NCI-H2029 treated with DMSO at 0.1 percent for 48 hours (cell line): ENCODE measurements around the gene MTHFSD.

Experiments
- DNase-seq: peaks from one replicate; lab custom pipeline; 2025; lab: John Stamatoyannopoulos, UW

Gene MTHFSD

DNA sequence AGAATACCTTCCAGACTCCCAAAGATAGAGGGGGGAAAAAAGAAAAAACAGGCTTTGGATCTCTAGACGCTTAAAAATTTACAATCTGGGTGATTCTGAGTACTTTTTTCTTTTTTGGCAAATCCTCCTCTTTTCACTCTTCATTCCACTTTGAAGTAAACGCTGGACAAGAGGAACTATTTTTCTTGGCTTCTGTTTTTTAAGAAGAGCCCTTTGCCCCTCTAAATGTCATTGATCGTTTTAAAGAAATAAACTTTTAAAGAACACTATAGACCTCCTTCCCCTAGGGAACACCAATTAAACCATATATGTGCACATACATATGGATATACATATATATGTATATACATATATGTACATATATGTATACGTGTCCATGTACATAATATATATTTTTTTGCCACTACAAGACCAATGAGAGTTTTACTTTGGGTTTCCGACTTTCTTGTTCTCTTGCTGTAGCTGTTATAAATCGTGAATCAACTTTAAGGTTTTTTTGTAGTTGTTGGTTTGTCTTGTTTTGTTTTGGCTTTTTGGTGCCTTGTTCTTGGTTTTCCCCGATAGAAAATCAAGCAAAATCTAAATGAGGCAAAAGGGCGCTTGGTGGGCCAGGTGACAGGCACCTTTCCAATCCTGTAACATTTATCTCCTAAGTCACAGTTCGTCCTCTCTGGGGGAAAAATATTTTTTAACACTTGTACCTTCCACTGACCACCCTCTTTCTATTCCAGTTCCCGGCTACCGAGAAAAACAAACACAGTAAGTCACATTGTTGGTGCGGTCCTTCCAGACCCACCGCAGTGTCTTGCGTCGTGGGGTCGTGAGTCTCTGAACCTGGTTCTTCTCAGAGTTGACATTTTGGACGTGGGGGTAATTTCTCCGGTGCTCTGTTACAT is 40.3 kb downstream of the MTHFSD start:
- no peak for DNase-seq

DNA sequence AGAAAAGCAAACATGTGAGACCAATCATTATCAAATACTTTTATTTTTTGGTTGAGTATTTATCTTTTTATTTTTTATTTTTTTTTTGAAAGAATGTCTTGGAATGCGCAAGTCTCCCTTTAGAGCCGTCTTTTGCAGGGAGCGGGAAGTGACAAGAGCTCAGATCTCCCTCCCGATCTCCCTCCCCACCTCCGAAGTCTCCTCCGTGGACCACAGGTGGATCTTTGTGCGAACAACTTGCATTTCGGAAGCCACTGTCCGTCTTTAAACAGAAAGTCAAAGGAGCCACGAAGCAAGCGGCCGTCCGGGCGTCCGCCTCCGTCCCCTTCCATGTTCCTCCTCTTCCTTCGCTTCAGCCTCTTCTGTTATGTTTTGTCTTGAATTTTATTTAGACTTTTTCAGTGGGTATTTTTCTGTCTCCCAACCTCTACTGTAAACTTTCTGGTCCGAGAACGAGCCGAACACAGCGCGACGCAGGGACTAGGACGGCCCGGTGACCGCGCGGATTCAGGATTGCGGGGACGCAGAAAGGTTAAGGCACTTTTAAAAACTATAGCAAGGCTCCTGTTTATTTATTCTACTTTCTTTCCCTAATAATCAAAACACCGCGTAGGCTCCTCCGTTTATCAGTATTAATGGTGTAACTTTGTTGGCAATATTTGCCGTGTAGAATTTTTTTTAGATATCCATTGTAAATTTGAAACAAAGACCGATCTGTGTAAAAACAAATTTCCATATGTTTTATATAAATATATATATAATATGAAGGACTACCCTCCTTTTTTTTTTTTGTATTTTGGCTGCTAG is 41.4 kb downstream of the MTHFSD start:
- no peak for DNase-seq

DNA sequence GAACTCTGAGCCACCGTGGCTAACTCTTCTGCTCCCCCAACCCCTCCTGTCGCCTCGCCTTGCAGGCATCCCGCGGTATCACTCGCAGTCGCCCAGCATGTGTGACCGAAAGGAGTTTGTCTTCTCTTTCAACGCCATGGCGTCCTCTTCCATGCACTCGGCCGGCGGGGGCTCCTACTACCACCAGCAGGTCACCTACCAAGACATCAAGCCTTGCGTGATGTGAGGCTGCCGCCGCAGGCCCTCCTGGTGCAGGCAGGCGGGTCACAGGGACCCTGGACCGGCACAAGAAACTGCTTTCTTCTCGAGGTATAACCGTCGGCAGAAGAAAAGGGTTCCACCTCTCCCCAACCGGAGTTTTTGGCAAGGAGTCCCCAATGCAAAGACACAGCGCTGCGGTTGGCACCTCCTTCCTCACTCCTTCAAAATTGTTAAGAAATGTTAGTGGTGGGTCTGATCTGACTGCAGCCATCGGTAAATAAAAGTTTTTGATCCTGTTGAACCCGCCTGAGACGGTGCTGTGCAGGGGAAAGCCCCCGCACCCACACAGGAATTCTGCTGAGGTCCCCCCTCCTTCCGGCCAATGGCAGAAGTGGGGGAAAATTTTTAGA is 42.1 kb downstream of the MTHFSD start:
- no peak for DNase-seq

DNA sequence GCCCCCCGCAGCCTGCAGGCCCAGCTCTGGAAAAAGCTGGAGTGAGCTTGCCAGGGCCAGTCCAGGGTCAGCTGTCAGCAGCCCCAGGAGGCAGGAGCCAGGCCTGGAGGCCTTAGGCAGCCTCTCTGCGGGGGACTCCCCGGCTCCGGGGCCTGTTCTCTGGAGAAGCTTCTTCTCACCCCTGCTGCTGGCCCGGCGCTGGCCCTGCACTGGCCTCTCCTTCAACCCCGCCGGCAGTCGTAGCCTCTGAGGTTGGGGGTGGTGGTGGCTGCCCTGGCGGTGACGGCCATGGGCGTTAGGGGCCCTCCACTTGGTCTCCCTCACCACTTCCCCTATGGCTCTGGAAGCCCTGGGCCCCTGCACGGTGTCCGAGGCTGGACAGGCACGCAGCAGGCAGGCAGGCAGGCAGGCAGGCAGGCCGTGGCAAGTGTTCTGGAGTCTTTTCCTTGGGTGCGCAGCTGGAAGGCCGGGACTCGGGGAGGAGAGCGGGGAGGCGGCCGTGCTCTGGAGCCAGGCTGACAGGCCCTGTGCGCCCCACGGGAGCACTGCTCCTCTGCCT is 42.7 kb downstream of the MTHFSD start:
- no peak for DNase-seq

- DNase-seq = no peak
These were observed 43.5 kb downstream of the MTHFSD start for GRCh38 chr16:86511317-86512161.

DNA sequence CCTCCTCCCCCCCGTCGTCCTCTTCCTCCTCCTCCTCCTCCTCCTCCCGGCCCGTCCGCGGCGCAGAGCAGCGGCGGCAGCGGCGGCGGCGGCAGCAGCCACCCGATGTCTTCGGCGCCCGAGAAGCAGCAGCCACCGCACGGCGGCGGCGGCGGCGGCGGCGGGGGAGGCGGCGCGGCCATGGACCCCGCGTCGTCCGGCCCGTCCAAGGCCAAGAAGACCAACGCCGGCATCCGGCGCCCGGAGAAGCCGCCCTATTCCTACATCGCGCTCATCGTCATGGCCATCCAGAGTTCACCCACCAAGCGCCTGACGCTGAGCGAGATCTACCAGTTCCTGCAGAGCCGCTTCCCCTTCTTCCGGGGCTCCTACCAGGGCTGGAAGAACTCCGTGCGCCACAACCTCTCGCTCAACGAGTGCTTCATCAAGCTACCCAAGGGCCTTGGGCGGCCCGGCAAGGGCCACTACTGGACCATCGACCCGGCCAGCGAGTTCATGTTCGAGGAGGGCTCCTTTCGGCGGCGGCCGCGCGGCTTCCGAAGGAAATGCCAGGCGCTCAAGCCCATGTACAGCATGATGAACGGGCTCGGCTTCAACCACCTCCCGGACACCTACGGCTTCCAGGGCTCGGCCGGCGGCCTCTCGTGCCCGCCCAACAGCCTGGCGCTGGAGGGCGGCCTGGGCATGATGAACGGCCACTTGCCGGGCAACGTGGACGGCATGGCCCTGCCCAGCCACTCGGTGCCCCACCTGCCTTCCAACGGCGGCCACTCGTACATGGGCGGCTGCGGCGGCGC is 44.4 kb downstream of the MTHFSD start, which contains the start of gene FOXF1:
TSS of gene FOXF1 (plus strand) at position 63 of the 797 bp plus-strand sequence. CDS start at position 106, 43 bp downstream.
- no peak for DNase-seq

DNA sequence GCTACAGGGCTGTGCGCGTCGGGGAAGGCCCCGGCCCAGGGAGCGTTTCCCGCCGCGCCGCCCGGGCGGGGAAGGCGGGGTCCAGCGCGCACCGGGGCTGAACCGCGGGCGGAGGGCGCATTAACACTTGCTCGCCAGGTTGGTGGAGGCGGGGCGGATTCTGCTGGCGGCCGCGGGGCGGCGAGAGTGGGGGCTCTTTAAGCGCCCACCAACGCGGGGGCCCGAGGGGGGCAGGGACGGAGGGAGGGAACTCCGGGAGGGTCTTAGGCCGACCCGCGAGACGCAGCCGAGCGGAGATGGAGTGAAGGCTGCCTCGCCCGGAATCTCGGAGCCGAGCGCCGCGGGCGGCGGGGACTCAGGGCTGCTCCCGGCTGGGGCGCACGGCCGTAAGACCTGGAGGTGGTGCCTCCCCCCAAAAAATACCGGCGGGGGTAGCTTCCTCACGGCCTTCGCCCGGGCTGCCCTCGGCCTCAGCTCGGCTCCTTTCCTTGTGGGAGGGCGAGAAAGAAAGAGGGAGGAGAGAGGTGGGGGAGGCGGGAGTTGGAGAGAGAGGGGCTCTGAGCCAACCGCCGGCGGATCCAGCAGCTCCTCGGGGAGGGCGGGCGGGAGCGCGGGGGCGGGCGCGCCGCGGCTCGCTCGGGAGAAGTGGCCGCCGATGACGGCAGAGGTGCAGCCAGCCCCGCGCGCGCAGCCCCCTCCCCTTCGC is 45.1 kb downstream of the MTHFSD start:
- no peak for DNase-seq

DNA sequence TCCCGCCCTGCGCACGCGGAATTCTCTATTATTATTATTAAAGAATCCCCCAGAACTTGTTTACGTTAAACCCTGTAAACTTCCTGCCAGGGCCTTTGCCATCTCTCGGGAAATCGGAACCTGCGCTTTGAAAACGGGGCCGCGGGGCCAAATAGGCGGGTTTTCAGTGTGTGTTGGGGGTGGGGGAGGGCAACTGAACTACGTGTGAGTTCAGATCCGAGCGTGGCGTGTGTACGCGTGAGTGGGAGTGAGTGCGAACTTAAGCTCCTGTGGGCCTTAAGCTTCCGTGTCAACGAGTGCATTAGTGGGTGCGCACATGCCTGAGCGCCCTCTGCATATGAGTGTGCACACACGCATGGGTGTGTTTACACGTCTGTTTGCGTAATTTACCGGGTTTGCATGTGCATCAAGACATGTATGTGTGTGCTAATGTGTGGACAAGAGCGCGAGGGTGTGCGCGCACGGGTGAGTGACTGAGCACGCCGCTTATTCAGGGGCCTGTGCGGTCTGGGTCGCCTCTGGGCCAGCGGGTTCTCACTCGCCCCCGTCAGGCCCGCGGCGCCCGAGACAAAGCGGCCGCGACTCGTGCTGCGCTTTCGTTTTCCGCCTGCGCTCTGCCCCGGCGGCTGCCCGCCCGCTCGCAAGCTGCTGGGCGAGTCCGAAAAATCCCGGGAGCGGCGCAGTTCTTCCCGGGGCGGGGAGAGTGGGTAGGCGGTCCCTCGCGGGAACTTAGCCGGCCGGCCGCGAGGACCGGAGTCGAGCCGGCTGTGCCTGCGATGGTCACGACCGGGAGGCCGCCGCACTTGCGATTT is 45.9 kb downstream of the MTHFSD start:
- DNase-seq = no peak

DNA sequence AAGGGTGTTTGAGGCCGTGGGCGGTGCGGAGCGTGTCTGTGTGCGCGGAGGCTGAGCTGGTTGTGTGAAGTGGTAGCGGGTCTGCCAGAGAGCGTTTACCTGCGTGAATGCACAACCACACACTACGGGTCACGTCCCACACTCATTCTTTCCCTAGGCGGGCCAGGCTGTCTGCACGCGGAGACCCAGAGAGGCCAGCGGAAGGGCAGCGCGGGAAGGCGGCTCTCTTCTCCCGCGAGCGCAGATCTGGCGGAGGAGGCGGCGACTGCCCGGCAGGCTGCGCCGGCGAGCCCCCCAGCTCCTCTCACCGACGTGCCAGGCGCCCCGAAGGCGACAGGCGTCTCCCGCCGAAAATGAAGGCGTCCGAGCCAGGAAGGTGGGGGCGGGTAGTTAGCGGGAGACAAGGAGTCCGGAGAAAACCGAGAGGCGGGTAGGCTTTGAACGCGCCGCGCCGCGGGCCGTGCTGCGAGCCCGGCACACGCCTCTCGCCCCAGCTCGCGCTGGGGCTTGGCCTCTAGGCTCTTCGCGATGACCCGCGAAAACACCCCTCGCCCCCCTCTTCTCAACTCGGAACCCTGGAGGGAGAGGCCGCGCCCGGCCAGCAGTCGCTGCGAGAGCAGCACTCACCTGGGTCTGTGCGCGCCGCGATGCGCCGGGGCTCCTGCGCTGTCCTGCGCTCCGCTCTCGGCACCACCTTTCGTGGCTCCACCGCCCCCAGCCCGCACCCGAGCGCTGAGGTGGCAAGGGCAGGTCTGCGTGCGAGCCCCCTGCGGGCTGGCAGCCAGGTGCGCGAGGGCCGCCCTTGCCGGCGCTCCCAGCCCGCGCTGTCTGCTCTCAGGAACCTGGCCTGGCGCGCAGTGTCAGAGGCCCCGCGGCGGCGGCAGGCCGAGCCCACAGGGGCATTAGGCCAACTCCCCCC is 46.7 kb downstream of the MTHFSD start:
- DNase-seq = no peak

GRCh38 chr16:86507173-86508027 is 47.6 kb downstream of the MTHFSD start:
- DNase-seq = no peak

DNA sequence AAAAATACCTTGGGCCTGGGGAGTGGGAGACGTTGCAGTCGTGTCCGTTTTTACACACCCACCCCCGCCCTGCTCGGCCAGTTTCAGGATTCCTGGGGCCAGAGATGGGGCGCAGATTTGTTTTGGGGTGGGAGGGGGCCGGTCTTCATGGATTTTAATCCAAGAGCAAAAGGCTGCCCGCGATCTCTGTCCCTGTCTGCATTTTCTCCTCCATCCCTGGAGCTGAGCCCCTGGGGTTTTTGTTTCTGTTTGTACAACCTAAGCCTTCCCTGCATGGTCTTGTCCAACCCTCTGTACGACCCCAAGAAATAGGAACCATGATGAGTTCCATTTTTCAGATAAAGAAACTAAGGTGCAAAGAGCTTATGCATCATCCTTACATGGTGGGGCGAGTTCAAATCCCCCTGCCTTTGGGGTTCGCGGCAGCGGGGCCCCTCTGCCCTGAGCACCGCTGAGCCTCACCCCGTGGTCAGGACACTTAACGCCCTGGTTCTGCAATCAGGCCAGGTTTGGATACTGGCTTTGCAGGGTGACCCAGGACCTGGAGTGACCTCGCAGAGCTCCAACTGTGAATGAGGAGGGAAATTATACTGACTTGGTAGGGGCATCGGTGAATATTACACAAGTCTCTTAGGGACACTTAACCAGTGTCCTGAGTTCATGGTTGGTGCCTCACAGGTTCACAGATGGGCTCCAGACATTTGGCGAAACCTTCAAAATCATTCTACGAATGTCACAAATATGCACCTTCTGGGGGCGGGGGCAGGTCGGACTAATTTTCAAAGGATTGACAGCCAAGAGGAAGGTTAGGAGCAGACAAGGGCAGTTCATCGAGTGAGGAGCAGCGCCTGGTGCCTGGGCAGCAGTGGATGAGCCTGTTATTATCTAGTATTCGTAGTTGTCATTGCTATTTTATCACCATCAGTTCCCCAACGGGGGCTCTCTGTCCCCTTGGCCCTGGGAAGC is 48.9 kb downstream of the MTHFSD start:
- DNase-seq = no peak

DNA sequence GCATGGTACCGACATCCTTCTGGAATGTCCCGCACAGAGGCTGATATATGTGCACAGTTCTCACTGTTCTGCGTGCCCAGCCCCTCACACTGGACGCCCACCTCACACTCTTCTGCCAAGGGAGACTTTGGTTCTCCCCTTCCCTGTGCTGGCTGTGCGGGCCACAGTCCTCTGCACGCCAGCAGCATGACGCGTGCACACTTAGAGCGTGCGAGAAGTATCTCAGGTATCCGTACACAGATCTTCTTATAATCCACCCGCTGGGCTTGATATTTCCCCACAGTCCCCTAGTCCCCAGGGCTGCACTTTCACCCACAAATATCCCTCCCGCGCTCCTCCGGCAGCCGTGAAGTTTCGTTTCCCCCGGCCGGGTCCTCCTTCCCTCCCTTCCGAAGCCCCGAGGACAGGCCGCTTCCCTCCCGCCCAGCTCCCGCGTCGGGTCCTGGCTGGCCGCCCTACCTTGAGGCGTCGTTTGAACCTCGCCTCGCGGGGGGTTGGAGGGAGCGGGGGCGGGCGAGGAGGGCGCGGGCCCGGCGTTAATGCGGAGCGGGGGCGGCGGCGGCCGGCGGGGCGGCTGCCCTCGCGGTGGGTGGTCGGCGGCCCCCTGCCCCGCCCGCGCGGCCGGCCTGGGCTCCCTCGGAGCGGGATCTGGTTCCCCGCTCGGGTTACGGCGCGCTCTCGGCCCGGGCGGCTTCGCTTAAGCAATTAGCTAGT is 49.7 kb downstream of the MTHFSD start:
- DNase-seq = no peak

GRCh38 chr16:86504315-86505184 is 50.5 kb downstream of the MTHFSD start:
- DNase-seq = no peak

DNA sequence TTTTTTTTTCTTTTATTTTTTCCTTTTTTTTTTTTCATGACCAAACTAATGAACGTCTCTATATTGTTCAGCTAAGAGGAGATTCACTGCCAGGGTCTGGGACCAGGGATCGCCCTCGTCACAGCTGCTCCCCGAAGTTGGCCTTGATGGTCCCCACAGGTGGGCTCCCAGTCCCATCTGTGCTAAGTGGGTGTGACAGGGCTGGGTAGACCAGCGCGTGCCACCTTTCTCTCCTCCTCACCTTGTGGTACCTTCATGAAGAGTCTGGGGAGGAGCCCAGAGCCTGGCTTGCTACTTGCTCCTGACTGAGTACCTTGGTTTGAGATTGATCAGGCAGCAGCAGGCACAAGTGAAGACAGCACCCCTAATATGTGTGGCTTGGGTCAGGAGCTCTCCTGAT is 51.2 kb downstream of the MTHFSD start:
- DNase-seq = no peak
